Measurements from ENCODE around the gene HSPB7.

GRCh38 chr1:16018308-16018707, 465 bp upstream of the HSPB7 start:
- TF ChIP-seq YY1 (IDR thresholded peaks at IDR 0.05; ENCODE audit: insufficient read depth, insufficient read length) (no peak), SUZ12 (IDR thresholded peaks at IDR 0.05; ENCODE audit: extremely low read depth, insufficient read depth, insufficient read length) (no peak)
